ENCODE results near the gene MERTK. TPM values are rescaled to one million over a fixed set of nuclear protein-coding genes. Genes with fewer than 3 reads are reported as not detected.

The MERTK gene
- total RNA-seq, 4 donors from 2014 or later, result 10.8 to 28.6 (median 11.6) TPM

GRCh38 chr2:111945444-111946293 lies 47.3 kb downstream of the MERTK start:
- TF ChIP-seq POLR2AphosphoS5 (IDR thresholded peaks at IDR 0.05), result no peak
- no peak for TF ChIP-seq POLR2A (IDR thresholded peaks at IDR 0.05)
- no peak for TF ChIP-seq CTCF (IDR thresholded peaks at IDR 0.05)
- no peak for TF ChIP-seq EP300 (IDR thresholded peaks at IDR 0.05; ENCODE audit: low read depth)
- in situ Hi-C loops (cut with MboI; ENCODE audit: low pct_ligation_motif_present in 1 of 4, low pct_unique_long_range_greater_than_20kb in 1 of 4, low sequenced_read_pairs in 3 of 4), result no loop called here
- peaks cover 21 to 31% (median 28%) of the 10 kb centered on the region in 4 donors for H3K4me1 ChIP-seq
- no peaks in the 10 kb centered on the region for H3K9me3 ChIP-seq
- intact Hi-C loops (cut with DNase I; ENCODE audit: low total_unique reads), result no loop called here
- no peaks in the 10 kb centered on the region for H3K27me3 ChIP-seq
- DNase-seq, result no peak
- H3K36me3 ChIP-seq, result no peaks in the 10 kb centered on the region
- 66% methylated on average over 2 of the region's 2 CpGs; no CpG with 5 or more reads in 1 of the 2 donors for WGBS, 2 donors (ENCODE audit: low coverage in 1 of 2)
- peak overlapping the region; percentile 72 to 84 (median 78) for H3K27ac ChIP-seq
- no peak overlapping the region for H3K4me3 ChIP-seq

GRCh38 chr2:111946294-111947114 lies 48.1 kb downstream of the MERTK start:
- peaks cover 21 to 31% (median 28%) of the 10 kb centered on the region in 4 donors for H3K4me1 ChIP-seq
- TF ChIP-seq CTCF (IDR thresholded peaks at IDR 0.05), result no peak
- peak; percentile 44 for TF ChIP-seq EP300 (IDR thresholded peaks at IDR 0.05; ENCODE audit: low read depth)
- TF ChIP-seq POLR2A (IDR thresholded peaks at IDR 0.05), result no peak
- TF ChIP-seq POLR2AphosphoS5 (IDR thresholded peaks at IDR 0.05), result peak in 2 of 3 donors; percentile 73 to 80
- peak; percentile 58 for DNase-seq
- in situ Hi-C loops (cut with MboI; ENCODE audit: low pct_ligation_motif_present in 1 of 4, low pct_unique_long_range_greater_than_20kb in 1 of 4, low sequenced_read_pairs in 3 of 4) (no loop called here), intact Hi-C loops (cut with DNase I; ENCODE audit: low total_unique reads) (no loop called here)
- no peak overlapping the region for H3K4me3 ChIP-seq
- H3K27me3 ChIP-seq, result no peaks in the 10 kb centered on the region
- WGBS, 2 donors (ENCODE audit: low coverage in 1 of 2), result 33 to 46% methylated on average over 5 to 9 of the region's 9 CpGs
- H3K36me3 ChIP-seq, result no peaks in the 10 kb centered on the region
- H3K9me3 ChIP-seq, result no peaks in the 10 kb centered on the region
- peak overlapping the region; percentile 72 to 84 (median 78) for H3K27ac ChIP-seq

- Histone ChIP-seq H3K4me1 (peaks cover 21 to 31% (median 28%) of the 10 kb centered on the region in 4 donors), H3K4me3 (no peak overlapping the region), H3K27ac (peak overlapping the region; percentile 70 to 84 (median 78)), H3K27me3 (no peaks in the 10 kb centered on the region), H3K9me3 (no peaks in the 10 kb centered on the region), H3K36me3 (no peaks in the 10 kb centered on the region)
- intact Hi-C loops (cut with DNase I; ENCODE audit: low total_unique reads), result no loop called here
- WGBS, 2 donors (ENCODE audit: low coverage in 1 of 2), result 91 to 93% methylated on average over 6 to 11 of the region's 11 CpGs
- TF ChIP-seq POLR2A (IDR thresholded peaks at IDR 0.05) (no peak), EP300 (IDR thresholded peaks at IDR 0.05; ENCODE audit: low read depth) (no peak), POLR2AphosphoS5 (IDR thresholded peaks at IDR 0.05) (no peak), CTCF (IDR thresholded peaks at IDR 0.05) (no peak)
- in situ Hi-C loops (cut with MboI; ENCODE audit: low pct_ligation_motif_present in 1 of 4, low pct_unique_long_range_greater_than_20kb in 1 of 4, low sequenced_read_pairs in 3 of 4), result no loop called here
- DNase-seq, result no peak
Measured at GRCh38 chr2:111947219-111947618, 48.8 kb downstream of the MERTK start.

GRCh38 chr2:111948832-111949231 lies 50.4 kb downstream of the MERTK start:
- no peak for DNase-seq
- H3K4me3 ChIP-seq, result no peak overlapping the region
- 83 to 87% methylated on average over 4 of the region's 4 CpGs for WGBS, 2 donors (ENCODE audit: low coverage in 1 of 2)
- intact Hi-C loops (cut with DNase I; ENCODE audit: low total_unique reads) (no loop called here), in situ Hi-C loops (cut with MboI; ENCODE audit: low pct_ligation_motif_present in 1 of 4, low pct_unique_long_range_greater_than_20kb in 1 of 4, low sequenced_read_pairs in 3 of 4) (no loop called here)
- no peaks in the 10 kb centered on the region for H3K27me3 ChIP-seq
- TF ChIP-seq EP300 (IDR thresholded peaks at IDR 0.05; ENCODE audit: low read depth), result no peak
- TF ChIP-seq POLR2AphosphoS5 (IDR thresholded peaks at IDR 0.05), result no peak
- TF ChIP-seq CTCF (IDR thresholded peaks at IDR 0.05), result no peak
- no peak for TF ChIP-seq POLR2A (IDR thresholded peaks at IDR 0.05)
- H3K36me3 ChIP-seq, result no peaks in the 10 kb centered on the region
- no peak overlapping the region for H3K27ac ChIP-seq
- H3K4me1 ChIP-seq, result peaks cover 21 to 31% (median 28%) of the 10 kb centered on the region in 4 donors
- H3K9me3 ChIP-seq, result no peaks in the 10 kb centered on the region
